Left lung (tissue), 10 donors: ENCODE results near the gene ARHGAP28. TPM values are rescaled to one million over a fixed set of nuclear protein-coding genes. Genes with fewer than 3 reads are reported as not detected.

Experiments used
- ATAC-seq: fragments of 200-7000 bp; cut with Tn5 transposase; one replicate; pipeline ENCODE4 v1.9.1; 2020; ENCODE audit warnings: moderate library complexity
- DNase-seq, 4 donors: peaks; one replicate each; pipeline ENCODE4 v3.0.0-alpha.2; 2013 to 2020
- H3K27ac ChIP-seq, 2 donors: fragments of 200-600 bp; sonication (generic) in 1 of 2; one replicate each; pipeline versions ENCODE4 v1.5.0 to v1.8.0; 2020 to 2021
- H3K27me3 ChIP-seq, 2 donors: fragments of 200-600 bp; sonication (generic) in 1 of 2; one replicate each; pipeline versions ENCODE4 v1.5.0 to v1.8.0; 2020 to 2021
- H3K36me3 ChIP-seq, 2 donors: fragments of 200-600 bp; sonication (generic) in 1 of 2; one replicate each; pipeline versions ENCODE4 v1.5.0 to v1.8.0; 2020 to 2021
- H3K4me1 ChIP-seq, 2 donors: fragments of 200-600 bp; one replicate each; pipeline ENCODE4 v1.8.0; 2021
- H3K4me3 ChIP-seq, 2 donors: fragments of 200-600 bp; sonication (generic) in 1 of 2; one replicate each; pipeline versions ENCODE4 v1.5.0 to v1.8.0; 2020 to 2021; ENCODE audit warnings: mild to moderate bottlenecking in 1 of 2
- H3K9me3 ChIP-seq, 2 donors: fragments of 200-600 bp; sonication (generic) in 1 of 2; one replicate each; pipeline versions ENCODE4 v1.5.0 to v1.8.0; 2020 to 2021
- intact Hi-C, 2 donors: fragments of 100-400 bp; cut with DNase I; formaldehyde crosslinking; loops; one replicate each; pipeline versions ENCODE4 v1.11.2 to v1.14.2; 2022
- polyA plus RNA-seq, 6 donors: library from polyadenylated mRNA; unstranded; fragments of 120-200 nt; gene quantifications; one replicate each; pipeline ENCODE4 v1.2.1, GENCODE V29; 2013; ENCODE audit not compliant: insufficient read length in 6 of 6
- total RNA-seq, 2 donors: library from RNA; stranded (reverse); fragmentation: NEBNext Ultra II Directional; extraction: Animal tissue kit (Norgen Biotek cat#: 25700); gene quantifications; one replicate each; pipeline ENCODE4 v1.2.1, GENCODE V29; 2021
- TF ChIP-seq, protein P1 (sequence below), 2 donors: fragments of 200-600 bp; sonication (generic) in 1 of 2; IDR thresholded peaks; one replicate each; pipeline versions ENCODE4 v1.5.0 to v1.8.0; 2021; ENCODE audit warnings: antibody characterized with exemption in 2 of 2
- donor health status: DM: no; HTN: yes; CAD: no.
- donor health status: DM: no; HTN: no; CAD: no.

ARHGAP28 gene
- total and polyA plus RNA-seq, 8 donors: 16.6 to 262 (median 208) TPM

DNA sequence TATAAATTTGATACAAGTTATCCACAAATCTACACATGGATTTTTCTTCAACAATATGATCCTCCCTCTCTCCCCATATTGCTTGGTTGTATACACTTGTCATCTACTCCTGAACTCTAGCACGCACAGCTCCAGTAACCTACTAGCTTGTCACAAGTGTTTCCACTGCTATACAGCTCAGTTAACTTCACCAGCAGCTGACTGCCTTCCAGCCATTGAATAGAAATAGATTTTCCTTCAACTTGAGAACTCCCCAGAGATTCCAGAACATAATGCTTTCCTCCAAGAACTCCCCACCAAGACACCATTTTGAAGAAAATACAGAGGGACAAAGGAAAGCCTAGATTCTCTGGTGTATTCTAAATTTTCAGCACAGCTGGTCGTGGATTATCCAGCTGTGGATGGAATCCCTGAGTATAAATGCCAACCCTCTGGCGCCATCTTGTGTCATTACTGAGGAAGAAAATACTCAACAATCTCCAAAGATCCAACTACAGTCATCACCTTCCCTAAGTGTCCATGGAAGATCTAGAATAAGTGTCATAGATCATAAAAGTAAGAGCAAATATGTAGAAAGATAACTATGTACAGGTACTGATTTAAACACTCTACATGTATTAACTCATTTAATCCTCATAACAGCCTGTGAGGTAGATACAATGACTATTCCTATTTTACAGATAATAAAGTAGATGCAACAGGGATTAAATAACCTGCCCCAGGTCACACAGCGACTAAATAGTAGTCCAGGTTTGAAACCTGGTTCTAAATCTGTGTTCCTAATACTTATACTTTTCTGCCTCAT, 156.7 kb downstream of the ARHGAP28 start:
- H3K9me3 ChIP-seq: no peaks in the 10 kb centered on the region
- H3K4me1 ChIP-seq: no peaks in the 10 kb centered on the region
- H3K27ac ChIP-seq: peak overlapping the region in 1 of 2 donors; percentile 60
- TF ChIP-seq, protein P1, sequence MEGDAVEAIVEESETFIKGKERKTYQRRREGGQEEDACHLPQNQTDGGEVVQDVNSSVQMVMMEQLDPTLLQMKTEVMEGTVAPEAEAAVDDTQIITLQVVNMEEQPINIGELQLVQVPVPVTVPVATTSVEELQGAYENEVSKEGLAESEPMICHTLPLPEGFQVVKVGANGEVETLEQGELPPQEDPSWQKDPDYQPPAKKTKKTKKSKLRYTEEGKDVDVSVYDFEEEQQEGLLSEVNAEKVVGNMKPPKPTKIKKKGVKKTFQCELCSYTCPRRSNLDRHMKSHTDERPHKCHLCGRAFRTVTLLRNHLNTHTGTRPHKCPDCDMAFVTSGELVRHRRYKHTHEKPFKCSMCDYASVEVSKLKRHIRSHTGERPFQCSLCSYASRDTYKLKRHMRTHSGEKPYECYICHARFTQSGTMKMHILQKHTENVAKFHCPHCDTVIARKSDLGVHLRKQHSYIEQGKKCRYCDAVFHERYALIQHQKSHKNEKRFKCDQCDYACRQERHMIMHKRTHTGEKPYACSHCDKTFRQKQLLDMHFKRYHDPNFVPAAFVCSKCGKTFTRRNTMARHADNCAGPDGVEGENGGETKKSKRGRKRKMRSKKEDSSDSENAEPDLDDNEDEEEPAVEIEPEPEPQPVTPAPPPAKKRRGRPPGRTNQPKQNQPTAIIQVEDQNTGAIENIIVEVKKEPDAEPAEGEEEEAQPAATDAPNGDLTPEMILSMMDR (IDR thresholded peaks at IDR 0.05): peak; percentile 46 to 67
- peak in 2 of 4 donors; percentile 69 to 84 for DNase-seq
- H3K36me3 ChIP-seq: peaks cover 0 to 5% of the 10 kb centered on the region in 2 donors
- peak; percentile 88 for ATAC-seq
- H3K4me3 ChIP-seq: no peak overlapping the region
- no peaks in the 10 kb centered on the region for H3K27me3 ChIP-seq
- intact Hi-C loops: loop anchor here in 1 of 2 donors (5.0 kb wide), 1 partner anchor 344 kb away; no protein-coding TSS in a partner anchor

DNA sequence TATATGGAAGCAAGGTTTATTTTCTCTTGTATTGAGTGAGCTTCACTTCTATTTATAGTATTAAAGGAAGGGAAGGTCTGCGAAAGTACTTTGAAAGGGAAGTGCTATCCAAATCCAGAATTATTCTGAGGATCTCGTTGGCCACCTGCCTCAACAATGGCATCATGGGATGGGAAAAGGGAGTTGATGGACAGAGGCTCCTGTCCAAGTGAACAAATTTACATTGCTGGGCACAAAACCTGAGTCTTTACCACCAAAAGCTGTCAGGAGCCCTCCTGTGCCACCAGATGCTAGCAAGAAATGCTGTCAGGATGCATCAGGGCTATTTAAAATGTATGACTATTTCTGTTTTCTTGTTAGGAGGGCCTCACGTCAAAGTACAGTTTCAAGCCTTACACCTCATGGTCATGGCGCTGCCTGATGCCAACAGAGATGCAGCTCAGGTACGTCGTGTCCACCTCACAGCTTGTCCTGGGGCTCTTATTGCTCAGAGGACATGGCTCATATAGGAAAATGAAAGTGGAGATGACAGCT, 157.3 kb downstream of the ARHGAP28 start:
- TF ChIP-seq, protein P1 (IDR thresholded peaks at IDR 0.05): no peak
- intact Hi-C loops: loop anchor here in 1 of 2 donors (5.0 kb wide), 1 partner anchor 345 kb away; no protein-coding TSS in a partner anchor
- no peaks in the 10 kb centered on the region for H3K4me1 ChIP-seq
- no peaks in the 10 kb centered on the region for H3K9me3 ChIP-seq
- H3K4me3 ChIP-seq: no peak overlapping the region
- no peak overlapping the region for H3K27ac ChIP-seq
- ATAC-seq (no peak), DNase-seq (no peak)
- peaks cover 0 to 5% of the 10 kb centered on the region in 2 donors for H3K36me3 ChIP-seq
- H3K27me3 ChIP-seq: no peaks in the 10 kb centered on the region

DNA sequence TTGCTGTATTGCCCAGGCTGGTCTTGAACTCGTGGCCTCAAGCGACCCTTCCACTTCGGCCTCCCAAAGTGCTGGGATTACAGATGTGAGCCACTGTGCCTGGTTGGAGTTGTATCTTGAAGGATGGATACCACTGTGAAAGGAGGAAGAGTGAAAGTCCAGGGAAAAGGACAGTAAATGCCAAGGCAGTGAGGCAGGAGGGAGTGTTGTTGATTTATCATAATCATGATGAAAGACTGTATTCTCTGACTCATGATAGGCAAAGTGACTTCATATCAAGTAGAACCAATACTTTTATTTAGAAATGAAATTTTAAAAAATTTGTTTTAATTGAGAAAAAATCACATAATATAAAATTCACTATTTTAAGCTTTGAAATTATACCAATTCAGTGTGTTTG, 162.3 kb downstream of the ARHGAP28 start:
- Histone ChIP-seq H3K4me3 (no peak overlapping the region), H3K27me3 (no peaks in the 10 kb centered on the region), H3K27ac (no peak overlapping the region), H3K4me1 (no peaks in the 10 kb centered on the region), H3K36me3 (peaks cover 0 to 6% of the 10 kb centered on the region in 2 donors), H3K9me3 (no peaks in the 10 kb centered on the region)
- no peak for ATAC-seq
- DNase-seq: no peak
- intact Hi-C loops: no loop called here
- TF ChIP-seq, protein P1 (IDR thresholded peaks at IDR 0.05): no peak

DNA sequence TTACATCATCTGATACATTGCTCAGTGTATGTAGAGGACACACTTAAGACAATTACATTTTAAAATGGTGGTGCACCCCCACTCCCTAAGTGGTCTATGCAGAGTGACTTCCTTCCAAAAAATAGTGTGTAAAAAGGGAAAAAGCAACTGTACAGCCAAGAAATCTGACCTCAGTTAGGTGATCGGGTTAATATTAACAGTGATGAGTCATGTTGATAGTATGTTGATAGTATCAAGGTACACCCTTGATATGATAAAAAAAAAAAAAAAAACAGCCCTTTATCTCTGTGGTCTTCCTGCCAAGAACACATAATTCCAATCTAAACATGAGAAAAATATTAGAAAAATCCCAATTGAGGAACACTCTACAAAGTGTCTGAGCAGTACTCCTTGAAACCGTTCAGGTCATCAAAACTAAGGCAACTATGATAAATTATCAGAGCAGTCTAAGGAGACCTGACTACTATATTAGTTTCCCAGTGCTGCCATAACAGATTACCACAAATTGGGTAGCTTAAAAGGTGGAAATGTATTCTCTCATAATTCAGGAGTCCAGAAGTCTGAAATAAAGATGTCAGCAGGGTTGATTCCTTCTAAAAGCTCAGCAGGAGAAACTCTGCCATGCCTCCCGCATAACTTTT, 171.9 kb downstream of the ARHGAP28 start:
- no peak overlapping the region for H3K27ac ChIP-seq
- no peak overlapping the region for H3K4me3 ChIP-seq
- H3K9me3 ChIP-seq: peaks cover 0 to 18% of the 10 kb centered on the region in 2 donors
- no peaks in the 10 kb centered on the region for H3K4me1 ChIP-seq
- H3K27me3 ChIP-seq: no peaks in the 10 kb centered on the region
- DNase-seq (no peak), ATAC-seq (no peak)
- intact Hi-C loops: no loop called here
- TF ChIP-seq, protein P1 (IDR thresholded peaks at IDR 0.05): no peak
- H3K36me3 ChIP-seq: peaks cover 0 to 3% of the 10 kb centered on the region in 2 donors

DNA sequence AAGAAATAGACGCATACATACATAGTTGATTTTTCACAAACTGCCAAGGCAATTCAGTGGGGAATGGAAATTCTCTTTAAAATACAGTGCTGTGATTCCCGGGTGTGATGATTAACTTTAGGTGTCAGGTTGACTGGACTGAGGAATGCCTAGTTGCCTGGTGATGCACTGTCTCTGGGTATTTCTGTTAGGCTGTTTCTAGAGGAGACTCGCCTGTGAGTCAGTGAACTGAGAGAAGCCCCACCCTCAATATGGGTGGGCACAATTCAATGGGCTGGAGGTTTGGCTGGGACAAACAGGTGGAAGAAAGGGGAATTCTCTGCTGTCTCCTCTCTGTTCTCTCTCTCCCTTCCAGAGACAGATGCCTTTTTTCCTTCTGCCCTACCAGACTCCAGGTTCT, 187.6 kb downstream of the ARHGAP28 start:
- no peaks in the 10 kb centered on the region for H3K9me3 ChIP-seq
- TF ChIP-seq, protein P1 (IDR thresholded peaks at IDR 0.05): no peak
- intact Hi-C loops: loop anchor here in 1 of 2 donors (10.0 kb wide), 1 partner anchor 88 kb away; no protein-coding TSS in a partner anchor
- no peaks in the 10 kb centered on the region for H3K36me3 ChIP-seq
- no peak for DNase-seq
- H3K27ac ChIP-seq: no peak overlapping the region
- ATAC-seq: no peak
- H3K4me1 ChIP-seq: no peaks in the 10 kb centered on the region
- no peak overlapping the region for H3K4me3 ChIP-seq
- no peaks in the 10 kb centered on the region for H3K27me3 ChIP-seq
